HepG2 (cell line): Measurements from ENCODE around the gene HBE1. TPM values are rescaled to one million over a fixed set of nuclear protein-coding genes. Genes with fewer than 3 reads are reported as not detected.

Experiments
- ATAC-seq: fragments of 200-7000 bp; cut with Tn5 transposase; 3 replicates; pipeline ENCODE4 v1.9.1; 2020; ENCODE audit warnings: mild to moderate bottlenecking, moderate library complexity
- BruUV-seq: library from RNA; stranded (reverse); fragments of 400-500 nt; replicated peaks from 2 replicates; lab custom pipeline; 2021; lab: Mats Ljungman, UMichigan
- CTCF ChIA-PET: fragments of 300-600 bp; formaldehyde crosslinking; extraction: SDS; loops from one replicate; lab custom pipeline; 2021; ENCODE audit warnings: low total read pairs, inconsistent platforms, low intra/inter-chr PET ratio; lab: Yijun Ruan, JAX
- POLR2A ChIA-PET: fragments of 350-600 bp; sonication (Branson Sonifier 250); formaldehyde crosslinking; loops from one replicate; lab custom pipeline; 2020; ENCODE audit warnings: antibody characterized with exemption, inconsistent platforms; lab: Yijun Ruan, JAX
- DNase-seq: peaks from one replicate; pipeline ENCODE4 v3.0.0-alpha.2; 2015; ENCODE audit warnings: low spot score
- FAIRE-seq: peaks from 3 replicates; lab custom pipeline; 2011; peaks lifted over from hg19 to GRCh38; lab: Jason Lieb, UNC
- H2AFZ ChIP-seq: one replicate; pipeline ENCODE4 v1.6.1; 2011; ENCODE audit warnings: low read length, inconsistent platforms
- H3K27ac ChIP-seq: fragments of 300-600 bp; 3 replicates; pipeline ENCODE4 v1.8.0; 2011; ENCODE audit warnings: mixed run types, mild to moderate bottlenecking, mixed read lengths, low read length, inconsistent platforms; ENCODE audit not compliant: insufficient read depth; ENCODE audit errors: extremely low read length
- H3K27me3 ChIP-seq, 2 experiments: fragments of 200-600 bp in 1 of 2; 2 replicates in 1 of 2; 3 replicates in 1 of 2; pipeline versions ENCODE4 v1.6.0 to v1.8.0; 2011; ENCODE audit warnings: low read length in 2 of 2, mild to moderate bottlenecking in 2 of 2, moderate library complexity in 2 of 2, inconsistent platforms in 1 of 2; ENCODE audit not compliant: insufficient read depth in 2 of 2, control insufficient read depth in 1 of 2
- H3K36me3 ChIP-seq, 2 experiments: fragments of 200-600 bp in 1 of 2; replicated peaks in 1 of 2; 2 replicates in 1 of 2; 3 replicates in 1 of 2; pipeline versions ENCODE4 v1.5.1 to v1.8.0; 2011; ENCODE audit warnings: low read length in 2 of 2, inconsistent platforms in 1 of 2; ENCODE audit not compliant: insufficient read depth in 2 of 2, control insufficient read depth in 1 of 2
- H3K4me1 ChIP-seq: 2 replicates; pipeline ENCODE4 v1.5.1; 2012; ENCODE audit warnings: low read length, inconsistent platforms; ENCODE audit not compliant: insufficient read depth
- H3K4me2 ChIP-seq: 2 replicates; pipeline ENCODE4 v1.6.0; 2011; ENCODE audit warnings: low read depth, low read length, inconsistent platforms
- H3K4me3 ChIP-seq, 3 experiments: fragments of 200-600 bp in 1 of 3; sonication (generic), shearing (Covaris generic) in 1 of 3; replicated peaks in 1 of 3; 2 replicates each; pipeline ENCODE4 v1.5.1; 2011 to 2016; ENCODE audit warnings: low read length in 3 of 3, inconsistent platforms in 2 of 3, low read depth in 2 of 3, mild to moderate bottlenecking in 2 of 3, control low read depth in 1 of 3, mixed read lengths in 1 of 3; ENCODE audit not compliant: insufficient read depth in 1 of 3
- H3K79me2 ChIP-seq: one replicate; pipeline ENCODE4 v1.6.1; 2011; ENCODE audit warnings: low read length, inconsistent platforms; ENCODE audit not compliant: insufficient read depth
- H3K9ac ChIP-seq: 2 replicates; pipeline ENCODE4 v1.6.0; 2011; ENCODE audit warnings: mild to moderate bottlenecking, low read depth, low read length, inconsistent platforms; ENCODE audit not compliant: insufficient read depth
- H3K9me3 ChIP-seq: 2 replicates; pipeline ENCODE4 v1.5.1; 2012; ENCODE audit warnings: mild to moderate bottlenecking, low read length
- H4K20me1 ChIP-seq: 2 replicates; pipeline ENCODE4 v1.6.0; 2011; ENCODE audit warnings: inconsistent platforms, mild to moderate bottlenecking, low read length, moderate library complexity; ENCODE audit not compliant: insufficient read depth
- CEBPB ChIP-seq: IDR thresholded peaks from 2 replicates; pipeline ENCODE4 v1.6.1; 2011; ENCODE audit warnings: low read depth, low read length, improper control_type of control experiment, borderline replicate concordance
- HMGXB4 ChIP-seq, 2 experiments: sonication (generic) in 1 of 2; formaldehyde crosslinking in 1 of 2; IDR thresholded peaks; 2 replicates each; pipeline versions ENCODE4 v1.4.0 to v1.6.1; 2018 to 2020; ENCODE audit warnings: missing genetic modification reagents in 2 of 2, borderline replicate concordance in 1 of 2, low read depth in 1 of 2, mild to moderate bottlenecking in 1 of 2, missing biosample characterization in 1 of 2
- KAT7 ChIP-seq: IDR thresholded peaks from 2 replicates; pipeline ENCODE4 v1.6.1; 2018; ENCODE audit warnings: borderline replicate concordance, missing compliant biosample characterization
- MEIS1 ChIP-seq: sonication (generic); formaldehyde crosslinking; IDR thresholded peaks from 2 replicates; pipeline ENCODE4 v1.9.0; 2021; ENCODE audit warnings: mild to moderate bottlenecking, missing genetic modification reagents, moderate library complexity, borderline replicate concordance
- ZBED4 ChIP-seq: sonication (generic); formaldehyde crosslinking; IDR thresholded peaks from 2 replicates; pipeline ENCODE4 v1.4.0; 2020; ENCODE audit warnings: missing genetic modification reagents, borderline replicate concordance
- ZBTB20 ChIP-seq: sonication (generic); formaldehyde crosslinking; IDR thresholded peaks from 2 replicates; pipeline ENCODE4 v1.8.1; 2023; ENCODE audit warnings: missing genetic modification reagents, low read depth, mild to moderate bottlenecking, borderline replicate concordance
- ZBTB33 ChIP-seq: sonication (generic); formaldehyde crosslinking; IDR thresholded peaks from 2 replicates; pipeline ENCODE4 v1.4.0; 2020; ENCODE audit warnings: missing genetic modification reagents
- ZFP37 ChIP-seq: sonication (generic); formaldehyde crosslinking; IDR thresholded peaks from 2 replicates; pipeline ENCODE4 v1.4.0; 2020; ENCODE audit warnings: missing genetic modification reagents, borderline replicate concordance
- ZNF382 ChIP-seq: sonication (generic); formaldehyde crosslinking; IDR thresholded peaks from 2 replicates; pipeline ENCODE4 v1.5.0; 2020; ENCODE audit warnings: missing genetic modification reagents, mild to moderate bottlenecking, borderline replicate concordance
- ZNF562 ChIP-seq: sonication (generic); formaldehyde crosslinking; IDR thresholded peaks from 2 replicates; pipeline ENCODE4 v1.8.0; 2022; ENCODE audit warnings: missing genetic modification reagents, borderline replicate concordance
- ZSCAN9 ChIP-seq: IDR thresholded peaks from 2 replicates; pipeline ENCODE4 v1.6.1; 2016; ENCODE audit warnings: borderline replicate concordance
- WGBS: methylation state at CpG from one replicate; pipeline ENCODE4 v1.1.6; 2017; ENCODE audit warnings: low lambda C conversion rate; 5-methylcytosine and 5-hydroxymethylcytosine counted together
- in situ Hi-C: cut with HindIII; loops from 2 replicates; pipeline ENCODE4 v1.10.0; 2017; ENCODE audit warnings: low pct_unique_long_range_greater_than_20kb; ENCODE audit not compliant: extremely low pct_ligation_motif_present
- intact Hi-C: fragments of 100-400 bp; cut with micrococcal nuclease; formaldehyde crosslinking; loops from one replicate; pipeline ENCODE4 v1.10.0; 2022; ENCODE audit not compliant: unreplicated experiment
- polyA plus RNA-seq, 8 experiments: library from polyadenylated mRNA; depleted of rRNA in 3 of 8; stranded (reverse) in 7 of 8; unstranded in 1 of 8; fragments of >200 nt; fragmentation: Illumina TruSeq in 4 of 8; extraction: Trizol in 4 of 8; gene quantifications; 2 replicates each; pipeline versions ENCODE4 v1.2.1 to v1.2.3, GENCODE V29; 2011 to 2016; ENCODE audit warnings: low read depth in 4 of 8, missing spikeins in 1 of 8, mixed read lengths in 1 of 8; ENCODE audit not compliant: insufficient read depth in 1 of 8
- total RNA-seq, 5 experiments: library from RNA; depleted of rRNA; stranded (reverse); fragments of >200 nt; fragmentation: Illumina TruSeq; extraction: Trizol; gene quantifications; 2 replicates each; pipeline ENCODE4 v1.2.3, GENCODE V29; 2016; ENCODE audit warnings: low read depth in 1 of 5

The HBE1 gene
- total and polyA plus RNA-seq, 2 of the 13 experiments (the other 11 are each of a cell fraction or from before 2014, with no cell fraction given): 0.24 to 0.35 TPM

GRCh38 chr11:5233307-5233706, 36.4 kb downstream of the HBE1 start:
- Histone ChIP-seq H3K4me3 (no peak overlapping the region), H3K36me3 (no peaks in the 10 kb centered on the region), H3K9ac (no peak overlapping the region), H3K4me2 (no peak overlapping the region), H4K20me1 (no peaks in the 10 kb centered on the region; the same call in 1 of the 2 replicates), H3K79me2 (no peaks in the 10 kb centered on the region), H3K4me1 (no peaks in the 10 kb centered on the region), H3K27me3 (no peaks in the 10 kb centered on the region), H2AFZ (no peak overlapping the region), H3K27ac (no peak overlapping the region), H3K9me3 (no peaks in the 10 kb centered on the region)
- in situ Hi-C loops: no loop called here
- no TSS peak for BruUV-seq
- DNase-seq (no peak), FAIRE-seq (no peak), ATAC-seq (no peak)
- no peak for TF ChIP-seq ZNF562
- TF ChIP-seq ZBTB20 (CRISPR knock-in tag): no peak
- no peak for TF ChIP-seq MEIS1 (CRISPR knock-in tag)
- TF ChIP-seq ZBTB33 (CRISPR knock-in tag): no peak
- TF ChIP-seq ZFP37: no peak
- no peak for TF ChIP-seq ZNF382 (CRISPR knock-in tag)
- TF ChIP-seq CEBPB: no peak
- TF ChIP-seq ZSCAN9: no peak
- TF ChIP-seq KAT7: no peak
- no peak for TF ChIP-seq ZBED4 (CRISPR knock-in tag)
- no peak for TF ChIP-seq HMGXB4 (CRISPR knock-in tag; IDR thresholded peaks at IDR 0.05; ENCODE audit: borderline replicate concordance in 1 of 2, low read depth in 1 of 2)
- ChIA-PET POLR2A (no interaction called here), CTCF (no interaction called here)
- intact Hi-C loops: no loop called here
- 0% methylated on average over 1 of the region's 1 CpG for WGBS
